ENCODE results near the gene CDH4. TPM values are rescaled to one million over a fixed set of nuclear protein-coding genes. Genes with fewer than 3 reads are reported as not detected.
A peak's percentile ranks its signal among the peaks of the same experiment; 100 is the strongest.

CDH4 gene
- total and polyA plus RNA-seq, 9 of the 15 experiments (the other 6 are each of a cell fraction or from before 2014, with no cell fraction given), result 0.04 TPM; not detected in 8

DNA sequence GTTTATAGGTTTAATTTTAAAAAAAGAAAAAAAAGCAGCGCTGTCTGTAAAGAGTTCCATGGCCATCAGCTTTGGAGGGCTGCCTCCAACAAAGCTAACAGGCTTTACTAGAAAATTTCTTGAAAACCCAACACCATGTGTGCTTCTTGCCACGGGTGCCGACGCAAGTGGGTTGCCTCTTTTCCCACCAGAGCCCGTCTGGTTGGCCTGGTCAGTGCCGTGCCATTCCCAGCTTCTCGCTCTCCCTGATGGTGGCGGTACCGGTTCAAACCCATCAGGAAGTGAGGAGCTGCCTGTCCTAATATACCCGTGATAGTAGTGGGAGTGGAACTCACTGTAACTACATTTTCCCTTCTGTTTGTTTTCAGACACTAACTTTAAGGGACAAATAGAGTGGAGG, 73.7 kb downstream of the CDH4 start (continued):
- TF ChIP-seq, protein P1, sequence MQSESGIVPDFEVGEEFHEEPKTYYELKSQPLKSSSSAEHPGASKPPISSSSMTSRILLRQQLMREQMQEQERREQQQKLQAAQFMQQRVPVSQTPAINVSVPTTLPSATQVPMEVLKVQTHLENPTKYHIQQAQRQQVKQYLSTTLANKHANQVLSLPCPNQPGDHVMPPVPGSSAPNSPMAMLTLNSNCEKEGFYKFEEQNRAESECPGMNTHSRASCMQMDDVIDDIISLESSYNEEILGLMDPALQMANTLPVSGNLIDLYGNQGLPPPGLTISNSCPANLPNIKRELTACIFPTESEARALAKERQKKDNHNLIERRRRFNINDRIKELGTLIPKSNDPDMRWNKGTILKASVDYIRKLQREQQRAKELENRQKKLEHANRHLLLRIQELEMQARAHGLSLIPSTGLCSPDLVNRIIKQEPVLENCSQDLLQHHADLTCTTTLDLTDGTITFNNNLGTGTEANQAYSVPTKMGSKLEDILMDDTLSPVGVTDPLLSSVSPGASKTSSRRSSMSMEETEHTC (IDR thresholded peaks at IDR 0.05), result no peak
- no peak for TF ChIP-seq RBM39 (optimal IDR thresholded peaks at IDR 0.05; ENCODE audit: low read depth, low read length)
- no peak for TF ChIP-seq PTTG1 (tag; IDR thresholded peaks at IDR 0.05; ENCODE audit: low read depth)
- TF ChIP-seq NCOR1 (IDR thresholded peaks at IDR 0.05), result no peak
- TF ChIP-seq HDAC3 (IDR thresholded peaks at IDR 0.05; ENCODE audit: borderline replicate concordance, partially characterized antibody), result no peak
- TF ChIP-seq MBD2 (IDR thresholded peaks at IDR 0.05; ENCODE audit: borderline replicate concordance, low read depth), result no peak
- TF ChIP-seq RFX5 (IDR thresholded peaks at IDR 0.05; ENCODE audit: low read depth, low read length), result no peak
- no peak for TF ChIP-seq DDX20 (tag; IDR thresholded peaks at IDR 0.05; ENCODE audit: low read depth)
- TF ChIP-seq ZNF311 (CRISPR knock-in tag; IDR thresholded peaks at IDR 0.05), result no peak
- no peak for TF ChIP-seq ATF7 (IDR thresholded peaks at IDR 0.05)

DNA sequence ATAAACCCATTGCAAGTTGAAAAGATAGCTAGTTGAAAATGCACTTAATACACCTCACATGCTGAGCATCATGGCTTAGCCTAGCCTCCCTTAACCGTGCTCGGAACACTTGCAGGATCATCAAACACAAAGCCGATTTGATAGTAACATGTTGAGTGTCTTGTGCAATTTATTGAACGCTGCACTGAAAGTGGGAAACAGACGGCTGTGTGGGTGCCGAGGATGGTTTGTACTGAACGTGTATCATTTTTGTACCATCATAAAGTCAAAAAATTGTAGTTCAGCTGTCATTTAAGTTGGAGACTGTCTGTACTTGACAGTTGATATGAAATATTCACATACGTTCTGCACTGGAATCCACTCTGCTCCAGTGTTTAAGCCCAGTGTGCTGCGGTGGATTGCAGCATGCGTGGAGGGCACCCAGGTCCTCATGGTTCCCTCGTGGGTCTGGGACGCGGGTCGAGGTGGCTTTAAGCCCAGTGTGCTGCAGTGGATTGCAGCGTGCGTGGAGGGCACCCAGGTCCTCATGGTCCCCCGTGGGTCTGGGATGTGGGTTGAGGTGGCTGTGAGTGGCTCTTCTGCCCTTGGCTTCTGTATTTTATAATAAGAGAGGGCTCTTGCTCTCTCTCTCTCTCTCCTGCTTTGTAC, 77.0 kb downstream of the CDH4 start:
- peaks cover 0 to 4% of the 10 kb centered on the region in 2 experiments; a peak in 2 of 5 replicates for H3K4me1 ChIP-seq (replicated peaks in 1 of 2; ENCODE audit: control insufficient read depth in 2 of 2, insufficient read depth in 2 of 2, low read length in 2 of 2)
- no peak overlapping the region for H3K4me2 ChIP-seq (ENCODE audit: insufficient read depth, low read length)
- no peaks in the 10 kb centered on the region for H3K9me3 ChIP-seq (replicated peaks; ENCODE audit: control insufficient read depth, insufficient read depth, low read depth, low read length)
- peak in 1 of 4 experiments; percentile 20 for DNase-seq (ENCODE audit: extremely low read depth in 1 of 4, low spot score in 3 of 4)
- 2% methylated on average over 17 of the region's 17 CpGs for WGBS (ENCODE audit: insufficient coverage, low coverage, missing lambda C conversion rate)
- CTCF ChIA-PET (ENCODE audit: low intra/inter-chr PET ratio), result no interaction called here
- no TSS peak for BruUV-seq (replicated peaks)
- H3K36me3 ChIP-seq (ENCODE audit: control insufficient read depth, insufficient read depth, low read length), result no peaks in the 10 kb centered on the region
- TF ChIP-seq ELF1 (tag; IDR thresholded peaks at IDR 0.05) (no peak), KHSRP (IDR thresholded peaks at IDR 0.05) (no peak), HDAC1 (IDR thresholded peaks at IDR 0.05) (no peak), NFRKB (IDR thresholded peaks at IDR 0.05; ENCODE audit: low read depth) (no peak), RAD51 (IDR thresholded peaks at IDR 0.05; ENCODE audit: borderline replicate concordance, low read depth) (no peak), ZNF239 (CRISPR knock-in tag; IDR thresholded peaks at IDR 0.05) (no peak), TSC22D4 (tag; IDR thresholded peaks at IDR 0.05) (no peak)
- TF ChIP-seq, protein P2, sequence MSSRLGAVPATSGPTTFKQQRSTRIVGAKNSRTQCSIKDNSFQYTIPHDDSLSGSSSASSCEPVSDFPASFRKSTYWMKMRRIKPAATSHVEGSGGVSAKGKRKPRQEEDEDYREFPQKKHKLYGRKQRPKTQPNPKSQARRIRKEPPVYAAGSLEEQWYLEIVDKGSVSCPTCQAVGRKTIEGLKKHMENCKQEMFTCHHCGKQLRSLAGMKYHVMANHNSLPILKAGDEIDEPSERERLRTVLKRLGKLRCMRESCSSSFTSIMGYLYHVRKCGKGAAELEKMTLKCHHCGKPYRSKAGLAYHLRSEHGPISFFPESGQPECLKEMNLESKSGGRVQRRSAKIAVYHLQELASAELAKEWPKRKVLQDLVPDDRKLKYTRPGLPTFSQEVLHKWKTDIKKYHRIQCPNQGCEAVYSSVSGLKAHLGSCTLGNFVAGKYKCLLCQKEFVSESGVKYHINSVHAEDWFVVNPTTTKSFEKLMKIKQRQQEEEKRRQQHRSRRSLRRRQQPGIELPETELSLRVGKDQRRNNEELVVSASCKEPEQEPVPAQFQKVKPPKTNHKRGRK (tag; IDR thresholded peaks at IDR 0.05), result no peak
- no peak for ATAC-seq
- H4K20me1 ChIP-seq (replicated peaks; ENCODE audit: control insufficient read depth, insufficient read depth, low read length), result no peaks in the 10 kb centered on the region
- H3K27me3 ChIP-seq (ENCODE audit: control insufficient read depth in 2 of 2, insufficient read depth in 2 of 2, low read length in 2 of 2), result peaks cover 0 to 8% of the 10 kb centered on the region in 2 experiments; a peak in 3 of 5 replicates
- no peak overlapping the region for H3K27ac ChIP-seq (ENCODE audit: extremely low read depth, low read depth, low read length)
- in situ Hi-C loops (cut with MboI) (no loop called here), intact Hi-C loops (cut with micrococcal nuclease) (no loop called here)
- H3K79me2 ChIP-seq (ENCODE audit: control insufficient read depth, insufficient read depth, low read length), result no peaks in the 10 kb centered on the region
- no peak for FAIRE-seq
- no peaks in the 10 kb centered on the region for H3K9me1 ChIP-seq (ENCODE audit: control insufficient read depth, insufficient read depth, low read length)
- H3K4me3 ChIP-seq, result no peak overlapping the region
- H3K9ac ChIP-seq (ENCODE audit: insufficient read depth in 1 of 2, low read depth in 2 of 2, low read length in 2 of 2), result no peak overlapping the region
- H2AFZ ChIP-seq (ENCODE audit: low read depth, low read length), result no peak overlapping the region
- POLR2A ChIA-PET, result no interaction called here
